ENCODE data around the gene CRYAB.
"Not testable (repeated sequence)": the region's sequence is repeated elsewhere in the genome, so short reads cannot be mapped to it uniquely, and the experiment has no call there.

CRYAB gene

DNA sequence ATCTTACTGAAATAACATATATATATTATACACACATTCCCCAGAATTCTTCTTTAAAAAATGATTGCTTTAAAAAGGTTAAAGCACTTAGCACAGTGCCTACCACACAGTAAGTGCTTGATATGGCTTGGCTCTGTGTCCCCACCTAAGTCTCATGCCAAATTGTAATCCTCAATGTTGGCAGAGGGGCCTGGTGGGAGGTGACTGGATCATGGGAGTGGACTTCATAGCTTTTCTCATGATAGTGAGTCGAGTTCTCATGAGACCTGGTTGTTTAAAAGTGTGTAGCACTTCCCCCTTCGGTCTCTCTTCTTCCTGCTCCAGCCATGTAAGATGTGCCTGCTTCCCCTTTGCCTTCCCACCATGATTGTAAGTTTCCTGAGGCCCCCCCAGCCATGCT is 6.2 kb downstream of the CRYAB start:
- no peaks in the 10 kb centered on the region for H3K4me1 Mint-ChIP-seq
- ATAC-seq (no peak), DNase-seq (no peak)
- peaks cover 17% of the 10 kb centered on the region for H3K27me3 Mint-ChIP-seq
- H3K4me3 Mint-ChIP-seq, result no peak overlapping the region
- no peak overlapping the region for H3K27ac Mint-ChIP-seq
- no peaks in the 10 kb centered on the region for H3K9me3 Mint-ChIP-seq
- H3K36me3 Mint-ChIP-seq (ENCODE audit: low read depth), result no peaks in the 10 kb centered on the region

DNA sequence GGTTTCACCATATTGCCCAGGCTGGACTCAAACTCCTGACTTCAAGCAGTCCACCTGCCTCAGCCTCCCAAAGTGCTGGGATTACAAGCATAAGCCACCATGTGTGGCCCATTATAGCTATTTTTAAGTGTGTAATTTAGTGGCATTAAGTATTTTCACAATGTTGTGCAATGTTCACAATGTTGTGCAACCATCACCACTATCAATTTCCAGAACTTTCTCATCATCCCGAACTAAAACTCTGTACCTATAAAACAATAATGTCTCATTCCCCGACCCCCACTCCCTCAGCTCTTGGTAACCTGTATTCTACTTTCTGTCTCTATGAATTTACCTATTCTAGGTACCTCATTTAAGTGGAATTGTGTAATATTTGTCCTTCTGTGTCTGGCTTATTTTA is 24.7 kb downstream of the CRYAB start:
- Mint-ChIP-seq H3K9me3 (no peaks in the 10 kb centered on the region), H3K27me3 (no peaks in the 10 kb centered on the region), H3K4me1 (peaks cover 2% of the 10 kb centered on the region), H3K36me3 (ENCODE audit: low read depth) (peaks cover 2% of the 10 kb centered on the region), H3K4me3 (no peak overlapping the region), H3K27ac (no peak overlapping the region)
- DNase-seq (no peak), ATAC-seq (no peak)

DNA sequence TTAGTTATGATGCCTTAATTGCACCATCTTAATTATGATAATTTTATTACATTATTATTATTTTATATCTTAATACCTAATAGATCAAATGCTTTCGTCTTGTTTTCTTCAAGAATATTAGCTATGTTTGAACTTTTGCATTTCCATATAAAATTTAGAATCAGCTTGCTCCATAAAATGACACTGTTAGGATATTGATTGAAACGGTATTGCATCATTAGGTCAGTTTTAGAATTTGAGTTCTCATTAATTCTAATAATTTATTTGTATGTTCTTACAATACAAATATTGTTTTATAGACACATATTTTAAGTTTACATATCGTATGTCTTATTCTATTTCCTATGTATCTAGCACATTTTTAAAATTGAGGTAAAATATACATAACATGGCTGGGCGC is 25.5 kb downstream of the CRYAB start:
- DNase-seq (no peak), ATAC-seq (no peak)
- Mint-ChIP-seq H3K4me3 (no peak overlapping the region), H3K27me3 (no peaks in the 10 kb centered on the region), H3K36me3 (ENCODE audit: low read depth) (peaks cover 2% of the 10 kb centered on the region), H3K9me3 (no peaks in the 10 kb centered on the region), H3K4me1 (peaks cover 5% of the 10 kb centered on the region), H3K27ac (no peak overlapping the region)

DNA sequence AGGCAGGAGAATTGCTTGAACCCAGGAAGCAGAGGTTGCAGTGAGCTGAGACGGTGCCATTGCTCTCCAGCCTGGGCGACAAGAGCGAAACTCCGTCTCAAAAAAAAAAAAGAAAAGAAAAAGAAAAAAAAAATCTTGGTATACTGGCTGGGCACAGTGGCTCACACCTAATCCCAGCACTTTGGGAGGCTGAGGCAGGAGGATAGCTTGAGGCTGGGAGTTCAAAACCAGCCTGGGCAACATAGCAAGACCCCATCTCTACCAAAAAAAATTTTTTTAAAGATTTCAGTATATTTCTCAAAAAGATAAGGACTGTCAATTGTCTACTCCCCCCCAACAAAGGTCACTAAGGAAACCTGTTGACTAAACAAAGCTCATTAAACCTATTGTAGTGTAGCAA is 26.5 kb downstream of the CRYAB start:
- H3K4me1 Mint-ChIP-seq, DNase-seq: not testable (repeated sequence)

DNA sequence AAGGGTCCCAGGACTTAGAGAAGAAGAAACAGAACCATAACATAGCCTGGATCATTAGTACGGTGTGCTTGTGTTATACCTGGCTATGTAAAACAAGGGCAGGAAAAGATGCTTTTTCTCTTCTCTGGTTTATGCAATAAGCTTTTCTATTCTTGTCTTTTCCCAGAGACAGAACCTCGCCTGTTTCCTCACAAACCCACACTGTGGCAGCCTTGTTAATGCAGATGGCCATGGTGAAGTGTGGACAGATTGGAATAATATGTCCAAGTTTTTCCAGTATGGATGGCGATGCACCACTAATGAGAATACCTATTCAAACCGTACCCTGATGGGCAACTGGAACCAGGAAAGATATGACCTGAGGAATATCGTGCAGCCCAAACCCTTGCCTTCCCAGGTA is 29.4 kb downstream of the CRYAB start:
- no peak overlapping the region for H3K27ac Mint-ChIP-seq
- no peaks in the 10 kb centered on the region for H3K27me3 Mint-ChIP-seq
- no peak overlapping the region for H3K4me3 Mint-ChIP-seq
- H3K4me1 Mint-ChIP-seq, result peaks cover 17% of the 10 kb centered on the region
- no peak for ATAC-seq
- DNase-seq, result no peak
- no peaks in the 10 kb centered on the region for H3K9me3 Mint-ChIP-seq
- peaks cover 2% of the 10 kb centered on the region for H3K36me3 Mint-ChIP-seq (ENCODE audit: low read depth)

More for the DNA sequence above, 26.5 kb downstream of the CRYAB start:
- not testable (repeated sequence) for ATAC-seq; H3K27ac Mint-ChIP-seq; H3K9me3 Mint-ChIP-seq; H3K4me3 Mint-ChIP-seq; H3K27me3 Mint-ChIP-seq; H3K36me3 Mint-ChIP-seq (ENCODE audit: low read depth)

DNA sequence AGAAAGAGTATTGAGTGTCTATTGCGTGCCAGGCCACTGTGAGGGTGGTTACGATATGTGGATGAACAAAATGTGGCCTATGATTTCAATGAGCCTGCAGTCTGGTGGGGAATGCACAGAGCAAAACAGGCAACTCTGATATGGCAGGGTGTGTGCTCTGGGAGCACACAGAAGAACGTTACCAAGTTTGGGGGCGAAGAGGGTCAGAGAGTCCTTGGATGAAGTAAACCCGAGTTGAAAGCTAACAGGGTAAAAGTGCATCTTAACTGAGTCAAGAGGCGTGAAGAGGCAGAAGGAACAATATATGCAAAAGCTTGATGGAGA is 32.0 kb downstream of the CRYAB start:
- peaks cover 21% of the 10 kb centered on the region for H3K4me1 Mint-ChIP-seq
- no peak for ATAC-seq
- H3K27me3 Mint-ChIP-seq, result no peaks in the 10 kb centered on the region
- peak overlapping the region; percentile 98 for H3K27ac Mint-ChIP-seq
- H3K36me3 Mint-ChIP-seq (ENCODE audit: low read depth), result peaks cover 8% of the 10 kb centered on the region
- no peak for DNase-seq
- H3K4me3 Mint-ChIP-seq, result peak overlapping the region; percentile 87
- no peaks in the 10 kb centered on the region for H3K9me3 Mint-ChIP-seq

DNA sequence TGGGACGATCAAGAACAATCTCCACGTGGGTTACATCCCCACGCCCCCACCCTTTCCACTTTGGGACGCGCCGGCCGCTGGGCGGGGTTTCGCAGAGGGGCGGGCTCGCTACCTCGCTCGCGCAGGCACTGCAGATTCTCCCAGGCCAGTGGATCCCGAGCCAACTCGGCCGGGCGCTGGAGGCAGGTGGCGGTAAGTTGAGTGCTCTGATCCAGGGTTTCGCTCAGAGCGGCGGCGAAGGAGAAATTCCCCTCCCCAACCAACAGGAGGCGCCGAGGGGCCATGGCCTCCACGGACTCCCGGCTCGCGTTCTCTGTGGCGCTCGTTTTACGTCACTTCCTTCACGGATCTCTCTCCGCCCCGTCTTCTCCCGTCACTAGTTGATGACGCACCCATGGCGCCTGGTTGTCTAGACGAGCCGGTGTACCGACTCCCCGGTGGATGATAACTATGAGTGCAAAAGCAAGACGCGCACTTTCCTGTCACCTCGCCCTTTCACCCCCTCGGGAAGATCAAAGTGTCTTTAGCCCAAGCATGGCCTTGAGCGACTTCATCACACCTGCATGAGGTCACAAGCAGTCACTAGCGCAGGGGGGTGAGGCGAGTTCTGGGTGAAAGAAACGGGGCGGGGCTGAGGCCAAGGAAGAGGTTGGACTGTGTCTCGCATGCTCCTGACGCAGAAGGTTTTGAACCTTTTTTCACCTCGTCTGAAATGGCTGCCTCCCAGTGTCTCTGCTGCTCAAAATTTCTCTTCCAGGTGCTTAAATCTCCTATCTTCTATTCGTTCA is 32.5 kb downstream of the CRYAB start, which contains the start of the genes CFAP68 and FDXACB1:
CFAP68 (plus strand) TSS at position 693 of the 788 bp plus-strand sequence; CDS start at position 713, 20 bp downstream.
FDXACB1 (minus strand) TSS at position 317 of the 788 bp plus-strand sequence; CDS start at position 284, 33 bp downstream.
- H3K36me3 Mint-ChIP-seq (ENCODE audit: low read depth), result peaks cover 8% of the 10 kb centered on the region
- peak; percentile 93 for ATAC-seq
- H3K4me1 Mint-ChIP-seq, result peaks cover 21% of the 10 kb centered on the region
- peak within 1 kb of the TSS; percentile 98 for H3K27ac Mint-ChIP-seq
- H3K9me3 Mint-ChIP-seq, result no peaks in the 10 kb centered on the region
- DNase-seq, result peak; percentile 94
- H3K27me3 Mint-ChIP-seq, result no peaks in the 10 kb centered on the region
- H3K4me3 Mint-ChIP-seq, result peak within 1 kb of the TSS; percentile 87

DNA sequence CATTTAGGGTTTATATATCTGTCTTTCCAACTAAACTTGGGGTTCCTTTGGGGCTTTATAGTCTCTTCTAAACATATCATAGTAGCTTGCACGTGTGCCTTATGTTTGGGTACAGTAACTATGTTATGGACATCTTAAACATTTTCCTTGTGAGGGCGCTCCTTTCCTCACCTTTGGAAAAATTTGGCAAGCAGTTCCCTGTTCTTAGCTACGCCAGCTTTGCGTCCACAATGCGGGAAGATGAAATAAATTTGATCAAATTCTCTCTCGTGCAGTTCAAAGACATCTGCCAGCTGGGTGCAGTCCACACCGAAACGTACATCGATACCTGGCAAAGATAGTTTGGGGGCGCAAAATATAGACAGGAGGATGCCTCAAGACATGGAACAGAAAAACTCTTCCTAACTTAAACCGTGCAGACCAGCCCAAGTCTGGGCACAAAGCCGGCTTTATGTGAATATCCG is 33.2 kb downstream of the CRYAB start:
- DNase-seq, result no peak

DNA sequence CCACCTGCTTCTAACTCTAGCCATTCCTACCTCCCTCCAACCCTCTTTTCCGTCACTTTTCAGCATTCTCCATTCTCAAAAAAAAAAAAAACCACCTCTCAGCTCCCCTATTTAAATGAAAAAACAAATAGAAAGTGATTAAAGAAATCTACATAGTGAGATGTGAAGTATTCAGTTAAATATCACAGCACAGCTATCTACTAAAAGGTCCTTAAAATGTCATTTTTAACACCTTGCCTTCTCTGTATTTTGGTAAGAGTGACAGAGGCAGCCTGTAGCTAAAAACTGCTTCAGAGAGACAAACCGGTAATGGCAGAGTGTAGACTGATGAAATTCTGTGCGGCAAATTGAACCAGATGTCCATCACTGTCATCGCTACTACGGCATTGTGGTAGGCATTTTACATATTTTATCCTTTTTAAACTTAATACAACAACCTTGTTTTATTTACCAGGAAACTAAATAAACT is 39.8 kb downstream of the CRYAB start:
- ATAC-seq, result no peak
- no peaks in the 10 kb centered on the region for H3K27me3 Mint-ChIP-seq
- no peak for DNase-seq
- peak overlapping the region; percentile 86 for H3K27ac Mint-ChIP-seq
- H3K36me3 Mint-ChIP-seq (ENCODE audit: low read depth), result peaks cover 25% of the 10 kb centered on the region
- peaks cover 18% of the 10 kb centered on the region for H3K4me1 Mint-ChIP-seq
- H3K9me3 Mint-ChIP-seq, result no peaks in the 10 kb centered on the region
- peak overlapping the region; percentile 88 for H3K4me3 Mint-ChIP-seq

More for the DNA sequence above, 33.2 kb downstream of the CRYAB start:
- peaks cover 8% of the 10 kb centered on the region for H3K36me3 Mint-ChIP-seq (ENCODE audit: low read depth)
- ATAC-seq, result no peak
- H3K27me3 Mint-ChIP-seq, result no peaks in the 10 kb centered on the region
- peak overlapping the region; percentile 98 for H3K27ac Mint-ChIP-seq
- peaks cover 21% of the 10 kb centered on the region for H3K4me1 Mint-ChIP-seq
- H3K9me3 Mint-ChIP-seq, result no peaks in the 10 kb centered on the region
- H3K4me3 Mint-ChIP-seq, result peak overlapping the region; percentile 87

DNA sequence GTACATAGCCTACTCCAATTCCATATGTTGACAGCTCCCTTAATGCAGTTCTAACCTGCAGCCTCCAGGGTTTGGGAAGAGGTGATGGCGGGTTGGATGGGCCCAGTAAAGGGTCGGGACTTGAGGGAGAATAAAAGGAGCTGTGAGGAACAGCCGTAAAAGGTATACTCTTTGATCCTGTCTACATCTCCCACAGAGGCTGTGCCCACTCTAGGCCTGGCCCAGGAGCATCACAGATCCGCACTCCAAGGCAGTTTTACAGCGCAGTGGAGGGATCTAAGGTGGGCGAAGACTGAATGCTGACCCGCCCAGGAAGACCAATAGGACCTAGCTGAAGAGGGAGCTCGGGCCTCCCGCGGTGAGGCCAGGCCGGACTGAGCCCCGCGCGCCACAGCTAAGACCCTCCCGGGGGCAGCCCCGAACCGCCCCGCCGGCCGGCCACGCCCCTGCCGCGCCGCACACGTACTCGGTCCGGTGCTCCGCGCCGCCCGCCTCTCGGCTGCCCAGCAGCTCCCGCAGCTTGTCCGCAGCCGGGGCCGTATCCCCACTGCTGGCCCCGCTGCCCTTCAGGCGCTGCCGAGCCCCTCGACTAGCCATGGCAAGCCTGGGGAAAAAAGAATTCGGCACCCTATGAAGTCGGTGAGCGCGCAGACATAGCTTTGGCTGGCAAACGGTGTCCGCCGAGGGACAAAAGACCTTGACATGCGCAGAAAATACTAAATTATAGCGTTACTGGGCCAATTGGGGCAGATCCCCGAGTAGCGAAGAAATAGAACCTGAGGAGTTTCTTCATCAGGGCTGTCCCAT is 40.5 kb downstream of the CRYAB start, which contains the start of gene ALG9:
ALG9 (minus strand) TSS at position 696 of the 807 bp plus-strand sequence; CDS start at position 597, 99 bp downstream.
- peaks cover 18% of the 10 kb centered on the region for H3K4me1 Mint-ChIP-seq
- ATAC-seq (peak; percentile 94), DNase-seq (peak; percentile 93)
- peaks cover 31% of the 10 kb centered on the region for H3K36me3 Mint-ChIP-seq (ENCODE audit: low read depth)
- H3K27ac Mint-ChIP-seq, result peak within 1 kb of the TSS; percentile 89
- no peaks in the 10 kb centered on the region for H3K27me3 Mint-ChIP-seq
- peak within 1 kb of the TSS; percentile 88 for H3K4me3 Mint-ChIP-seq
- no peaks in the 10 kb centered on the region for H3K9me3 Mint-ChIP-seq

DNA sequence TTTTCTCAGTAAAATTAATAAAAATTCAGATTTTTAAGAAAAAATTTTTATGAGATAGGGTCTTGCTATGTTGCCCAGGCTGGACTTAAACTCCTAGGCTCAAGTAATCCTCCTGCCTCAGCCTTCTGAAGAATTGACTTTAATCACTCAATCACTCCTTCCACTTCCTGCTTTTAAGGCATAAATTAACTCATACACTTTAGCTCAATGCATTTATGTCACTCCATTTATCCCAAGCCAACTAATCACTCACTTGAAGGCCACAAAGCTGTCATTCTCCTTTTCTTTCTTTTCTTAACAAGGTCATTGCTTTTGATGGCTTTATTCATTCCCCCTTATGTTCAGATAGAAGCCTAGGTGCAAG is 41.1 kb downstream of the CRYAB start:
- Mint-ChIP-seq H3K4me1 (peaks cover 18% of the 10 kb centered on the region), H3K9me3 (no peaks in the 10 kb centered on the region), H3K27me3 (no peaks in the 10 kb centered on the region), H3K36me3 (ENCODE audit: low read depth) (peaks cover 32% of the 10 kb centered on the region), H3K27ac (peak overlapping the region; percentile 89), H3K4me3 (peak overlapping the region; percentile 88)
- ATAC-seq, result no peak
- DNase-seq, result no peak

DNA sequence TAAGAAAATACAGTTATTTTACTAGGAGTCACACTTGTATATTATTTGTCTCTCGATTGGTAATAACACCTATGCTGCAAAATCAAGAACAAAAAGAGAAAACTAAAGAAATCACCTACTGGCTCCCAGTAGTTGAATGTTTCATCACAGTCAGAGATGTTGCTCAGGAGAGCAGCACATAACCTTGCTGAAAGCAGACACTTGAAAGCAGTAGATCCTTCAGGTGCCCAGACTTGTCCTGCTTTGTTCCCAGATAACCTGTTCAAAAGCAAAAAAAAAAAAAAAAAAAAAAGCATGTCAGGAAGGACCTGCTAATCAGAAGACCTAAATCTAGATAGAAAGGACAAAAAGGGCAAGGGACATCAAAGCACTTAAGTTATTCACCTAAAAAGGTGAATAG is 41.5 kb downstream of the CRYAB start:
- Mint-ChIP-seq H3K4me3 (peak overlapping the region; percentile 88), H3K9me3 (no peaks in the 10 kb centered on the region), H3K4me1 (peaks cover 18% of the 10 kb centered on the region), H3K27me3 (no peaks in the 10 kb centered on the region), H3K27ac (no peak overlapping the region), H3K36me3 (ENCODE audit: low read depth) (peaks cover 35% of the 10 kb centered on the region)
- ATAC-seq (no peak), DNase-seq (no peak)

DNA sequence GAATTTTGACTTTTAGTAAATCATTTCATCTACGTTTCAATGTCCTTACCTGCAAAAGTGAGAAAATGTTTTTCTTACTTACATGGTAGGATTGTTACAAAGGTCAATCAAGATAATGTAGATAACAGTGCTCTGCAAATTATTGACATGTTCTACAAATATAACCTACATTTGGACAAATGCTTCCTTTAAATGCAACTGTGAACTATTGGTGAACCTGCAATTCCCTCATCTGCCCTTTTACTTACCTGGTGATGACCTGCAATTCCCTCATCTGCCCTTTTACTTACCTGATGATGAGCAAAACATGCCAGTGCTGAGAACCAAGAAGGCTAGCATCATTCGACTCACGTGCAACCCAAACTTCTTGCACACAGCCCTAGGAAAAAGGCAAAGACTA is 51.3 kb downstream of the CRYAB start:
- no peak overlapping the region for H3K27ac Mint-ChIP-seq
- DNase-seq (no peak), ATAC-seq (no peak)
- H3K27me3 Mint-ChIP-seq, result no peaks in the 10 kb centered on the region
- H3K4me1 Mint-ChIP-seq, result no peaks in the 10 kb centered on the region
- no peak overlapping the region for H3K4me3 Mint-ChIP-seq
- peaks cover 32% of the 10 kb centered on the region for H3K36me3 Mint-ChIP-seq (ENCODE audit: low read depth)
- H3K9me3 Mint-ChIP-seq, result no peaks in the 10 kb centered on the region
